ENCODE measurements around the gene CCDC85B. TPM values are rescaled to one million over a fixed set of nuclear protein-coding genes. Genes with fewer than 3 reads are reported as not detected.

CCDC85B gene
- total and polyA plus RNA-seq, 2 of the 8 experiments (the other 6 are each of a cell fraction or from before 2014, with no cell fraction given): 19.8 to 30.8 TPM

GRCh38 chr11:65884716-65885092 lies 5.8 kb upstream of the CCDC85B start (continued):
- no peak for TF ChIP-seq SP1 (IDR thresholded peaks at IDR 0.05; ENCODE audit: low read depth, low read length)
- no peak for TF ChIP-seq TEAD4 (IDR thresholded peaks at IDR 0.05; ENCODE audit: low read depth, low read length)
- TF ChIP-seq GABPA (IDR thresholded peaks at IDR 0.05; ENCODE audit: borderline replicate concordance, insufficient read depth, low read length): peak; percentile 59; the same call in 1 of the 2 replicates
- TF ChIP-seq TBP (IDR thresholded peaks at IDR 0.05; ENCODE audit: low read depth, low read length): no peak
- TF ChIP-seq RFX5 (IDR thresholded peaks at IDR 0.05; ENCODE audit: borderline replicate concordance, low read depth, low read length): no peak
- TF ChIP-seq RBBP5 (IDR thresholded peaks at IDR 0.05; ENCODE audit: borderline replicate concordance, low read depth, low read length): no peak
- TF ChIP-seq EP300 (IDR thresholded peaks at IDR 0.05; ENCODE audit: borderline replicate concordance in 1 of 2, low read depth in 2 of 2, low read length in 2 of 2): no peak
- TF ChIP-seq RNF2 (IDR thresholded peaks at IDR 0.05; ENCODE audit: borderline replicate concordance, low read depth, low read length, missing control alignments, poor library complexity, severe bottlenecking): no peak
- TF ChIP-seq RAD21 (IDR thresholded peaks at IDR 0.05 in 1 of 2, conservative IDR thresholded peaks at IDR 0.05 in 1 of 2; ENCODE audit: low read depth in 2 of 2, low read length in 2 of 2): peak; percentile 81 to 91
- TF ChIP-seq BACH1 (IDR thresholded peaks at IDR 0.05; ENCODE audit: low read length): no peak
- TF ChIP-seq TAF7 (optimal IDR thresholded peaks at IDR 0.05; ENCODE audit: borderline replicate concordance, low read depth, low read length): peak; percentile 78
- TF ChIP-seq SIN3A (conservative IDR thresholded peaks at IDR 0.05 in 1 of 2, IDR thresholded peaks at IDR 0.05 in 1 of 2; ENCODE audit: low read depth in 1 of 2, low read length in 2 of 2): peak; percentile 43 to 82; a peak in 1 of 4 replicates
- no peak for TF ChIP-seq POLR2A (IDR thresholded peaks at IDR 0.05; ENCODE audit: control extremely low read depth in 1 of 2, low read depth in 2 of 2, low read length in 2 of 2)
- TF ChIP-seq YY1 (IDR thresholded peaks at IDR 0.05; ENCODE audit: low read depth, low read length): peak; percentile 87
- no peak for TF ChIP-seq SAP30 (IDR thresholded peaks at IDR 0.05; ENCODE audit: insufficient read depth, insufficient replicate concordance, low read length)
- no peak for TF ChIP-seq SP4 (IDR thresholded peaks at IDR 0.05; ENCODE audit: low read length)
- TF ChIP-seq HDAC6 (IDR thresholded peaks at IDR 0.05; ENCODE audit: low read depth, low read length): no peak
- TF ChIP-seq MAFK (IDR thresholded peaks at IDR 0.05; ENCODE audit: low read depth, low read length): no peak
- TF ChIP-seq HDAC2 (IDR thresholded peaks at IDR 0.05; ENCODE audit: borderline replicate concordance in 1 of 2, low read depth in 2 of 2, low read length in 2 of 2): no peak
- TF ChIP-seq KDM1A (IDR thresholded peaks at IDR 0.05; ENCODE audit: borderline replicate concordance, low read length): no peak
- no peak for TF ChIP-seq CHD1 (IDR thresholded peaks at IDR 0.05; ENCODE audit: low read depth, low read length)
- no peak for TF ChIP-seq KDM4A (IDR thresholded peaks at IDR 0.05; ENCODE audit: low read depth, low read length, severe bottlenecking)
- no peak for TF ChIP-seq CTBP2 (IDR thresholded peaks at IDR 0.05; ENCODE audit: borderline replicate concordance, insufficient read depth, insufficient read length, low read length)
- TF ChIP-seq CHD2 (IDR thresholded peaks at IDR 0.05; ENCODE audit: low read length): 0 out of 2 replicates have a peak, but pooled peaks have one; percentile 26
- no peak for TF ChIP-seq POU5F1 (IDR thresholded peaks at IDR 0.05; ENCODE audit: low read depth, low read length)

All from H1 (cell line).